Measurements from ENCODE around the gene MAN1A1. TPM values are rescaled to one million over a fixed set of nuclear protein-coding genes. Genes with fewer than 3 reads are reported as not detected.

The MAN1A1 gene
- total and polyA plus RNA-seq, 2 experiments from 2014 or later, result 2.0 to 8.7 TPM

DNA sequence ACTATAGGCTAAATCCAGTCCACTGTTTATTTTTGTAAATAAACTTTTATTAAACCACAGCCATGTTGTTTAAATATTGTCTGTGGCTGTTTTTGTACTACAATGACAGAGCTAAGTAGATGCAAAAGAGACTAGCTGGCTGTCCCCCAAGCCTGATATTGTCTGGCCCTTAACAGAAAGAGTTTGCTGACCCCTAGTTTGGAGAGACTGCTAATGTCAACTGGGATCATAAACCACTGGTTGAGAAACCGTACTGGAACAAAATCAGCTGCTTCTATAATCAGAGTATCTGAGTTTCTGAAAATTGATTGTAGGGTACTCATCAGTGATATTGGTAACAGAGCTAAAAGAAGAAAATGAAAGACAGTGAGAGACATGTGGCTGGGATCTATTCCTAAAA is 168.5 kb downstream of the MAN1A1 start (continued):
- TF ChIP-seq, protein P1, sequence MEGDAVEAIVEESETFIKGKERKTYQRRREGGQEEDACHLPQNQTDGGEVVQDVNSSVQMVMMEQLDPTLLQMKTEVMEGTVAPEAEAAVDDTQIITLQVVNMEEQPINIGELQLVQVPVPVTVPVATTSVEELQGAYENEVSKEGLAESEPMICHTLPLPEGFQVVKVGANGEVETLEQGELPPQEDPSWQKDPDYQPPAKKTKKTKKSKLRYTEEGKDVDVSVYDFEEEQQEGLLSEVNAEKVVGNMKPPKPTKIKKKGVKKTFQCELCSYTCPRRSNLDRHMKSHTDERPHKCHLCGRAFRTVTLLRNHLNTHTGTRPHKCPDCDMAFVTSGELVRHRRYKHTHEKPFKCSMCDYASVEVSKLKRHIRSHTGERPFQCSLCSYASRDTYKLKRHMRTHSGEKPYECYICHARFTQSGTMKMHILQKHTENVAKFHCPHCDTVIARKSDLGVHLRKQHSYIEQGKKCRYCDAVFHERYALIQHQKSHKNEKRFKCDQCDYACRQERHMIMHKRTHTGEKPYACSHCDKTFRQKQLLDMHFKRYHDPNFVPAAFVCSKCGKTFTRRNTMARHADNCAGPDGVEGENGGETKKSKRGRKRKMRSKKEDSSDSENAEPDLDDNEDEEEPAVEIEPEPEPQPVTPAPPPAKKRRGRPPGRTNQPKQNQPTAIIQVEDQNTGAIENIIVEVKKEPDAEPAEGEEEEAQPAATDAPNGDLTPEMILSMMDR (conservative IDR thresholded peaks at IDR 0.05; ENCODE audit: low read depth in 2 of 2), result no peak
- no peak for TF ChIP-seq NANOG (IDR thresholded peaks at IDR 0.05; ENCODE audit: borderline replicate concordance)

GRCh38 chr6:119179842-119180241 is 169.7 kb downstream of the MAN1A1 start:
- H3K4me1 Mint-ChIP-seq, result peaks cover 3% of the 10 kb centered on the region; the same call in 2 of the 3 replicates
- Histone ChIP-seq H3K4me1 (ENCODE audit: insufficient read depth) (no peaks in the 10 kb centered on the region), H4K20me1 (replicated peaks; ENCODE audit: insufficient read depth) (no peaks in the 10 kb centered on the region), H3K4me2 (no peak overlapping the region), H2AFZ (no peak overlapping the region), H3F3A (replicated peaks; ENCODE audit: low read depth) (no peaks in the 10 kb centered on the region), H3K79me2 (replicated peaks; ENCODE audit: insufficient read depth) (no peaks in the 10 kb centered on the region), H3K4me3 (no peak overlapping the region), H3K27me3 (ENCODE audit: insufficient read depth) (no peaks in the 10 kb centered on the region), H3K36me3 (ENCODE audit: insufficient read depth) (no peaks in the 10 kb centered on the region), H3K27ac (ENCODE audit: low read depth) (no peak overlapping the region), H3K9me2 (ENCODE audit: insufficient read depth) (no peaks in the 10 kb centered on the region)
- peaks cover 2% of the 10 kb centered on the region; the same call in 1 of the 3 replicates for H3K9me3 Mint-ChIP-seq
- H3K36me3 Mint-ChIP-seq (ENCODE audit: low read depth), result no peaks in the 10 kb centered on the region; the same call in 2 of the 3 replicates
- TF ChIP-seq NANOG (IDR thresholded peaks at IDR 0.05; ENCODE audit: borderline replicate concordance) (no peak), EZH2phosphoT487 (IDR thresholded peaks at IDR 0.05; ENCODE audit: unreplicated experiment) (no peak), CREB1 (CRISPR knock-in tag; IDR thresholded peaks at IDR 0.05; ENCODE audit: low read depth) (no peak), ETS1 (IDR thresholded peaks at IDR 0.05) (no peak)
- no peak overlapping the region for H3K4me3 Mint-ChIP-seq
- no peaks in the 10 kb centered on the region for H3K27me3 Mint-ChIP-seq (ENCODE audit: insufficient read depth, low read depth, poor library complexity)
- H3K27ac Mint-ChIP-seq, result no peak overlapping the region
- no peak for ATAC-seq
- DNase-seq (ENCODE audit: low spot score), result no peak

GRCh38 chr6:119179062-119179461 is 170.5 kb downstream of the MAN1A1 start:
- H3K4me2 ChIP-seq, result no peak overlapping the region
- H2AFZ ChIP-seq, result no peak overlapping the region
- Mint-ChIP-seq H3K27ac (no peak overlapping the region), H3K4me1 (peaks cover 3% of the 10 kb centered on the region; the same call in 2 of the 3 replicates), H3K27me3 (ENCODE audit: insufficient read depth, low read depth, poor library complexity) (no peaks in the 10 kb centered on the region), H3K4me3 (no peak overlapping the region), H3K36me3 (ENCODE audit: low read depth) (no peaks in the 10 kb centered on the region), H3K9me3 (no peaks in the 10 kb centered on the region)
- no peaks in the 10 kb centered on the region for H3K79me2 ChIP-seq (replicated peaks; ENCODE audit: insufficient read depth)
- H3K4me1 ChIP-seq (ENCODE audit: insufficient read depth), result no peaks in the 10 kb centered on the region
- TF ChIP-seq ETS1 (IDR thresholded peaks at IDR 0.05), result no peak
- TF ChIP-seq EZH2phosphoT487 (IDR thresholded peaks at IDR 0.05; ENCODE audit: unreplicated experiment), result no peak
- no peak for TF ChIP-seq JUNB (IDR thresholded peaks at IDR 0.05; ENCODE audit: unreplicated experiment)
- TF ChIP-seq NANOG (IDR thresholded peaks at IDR 0.05; ENCODE audit: borderline replicate concordance), result no peak
- no peak for TF ChIP-seq ZNF331 (CRISPR knock-in tag; IDR thresholded peaks at IDR 0.05; ENCODE audit: low read depth)
- TF ChIP-seq, protein P2, sequence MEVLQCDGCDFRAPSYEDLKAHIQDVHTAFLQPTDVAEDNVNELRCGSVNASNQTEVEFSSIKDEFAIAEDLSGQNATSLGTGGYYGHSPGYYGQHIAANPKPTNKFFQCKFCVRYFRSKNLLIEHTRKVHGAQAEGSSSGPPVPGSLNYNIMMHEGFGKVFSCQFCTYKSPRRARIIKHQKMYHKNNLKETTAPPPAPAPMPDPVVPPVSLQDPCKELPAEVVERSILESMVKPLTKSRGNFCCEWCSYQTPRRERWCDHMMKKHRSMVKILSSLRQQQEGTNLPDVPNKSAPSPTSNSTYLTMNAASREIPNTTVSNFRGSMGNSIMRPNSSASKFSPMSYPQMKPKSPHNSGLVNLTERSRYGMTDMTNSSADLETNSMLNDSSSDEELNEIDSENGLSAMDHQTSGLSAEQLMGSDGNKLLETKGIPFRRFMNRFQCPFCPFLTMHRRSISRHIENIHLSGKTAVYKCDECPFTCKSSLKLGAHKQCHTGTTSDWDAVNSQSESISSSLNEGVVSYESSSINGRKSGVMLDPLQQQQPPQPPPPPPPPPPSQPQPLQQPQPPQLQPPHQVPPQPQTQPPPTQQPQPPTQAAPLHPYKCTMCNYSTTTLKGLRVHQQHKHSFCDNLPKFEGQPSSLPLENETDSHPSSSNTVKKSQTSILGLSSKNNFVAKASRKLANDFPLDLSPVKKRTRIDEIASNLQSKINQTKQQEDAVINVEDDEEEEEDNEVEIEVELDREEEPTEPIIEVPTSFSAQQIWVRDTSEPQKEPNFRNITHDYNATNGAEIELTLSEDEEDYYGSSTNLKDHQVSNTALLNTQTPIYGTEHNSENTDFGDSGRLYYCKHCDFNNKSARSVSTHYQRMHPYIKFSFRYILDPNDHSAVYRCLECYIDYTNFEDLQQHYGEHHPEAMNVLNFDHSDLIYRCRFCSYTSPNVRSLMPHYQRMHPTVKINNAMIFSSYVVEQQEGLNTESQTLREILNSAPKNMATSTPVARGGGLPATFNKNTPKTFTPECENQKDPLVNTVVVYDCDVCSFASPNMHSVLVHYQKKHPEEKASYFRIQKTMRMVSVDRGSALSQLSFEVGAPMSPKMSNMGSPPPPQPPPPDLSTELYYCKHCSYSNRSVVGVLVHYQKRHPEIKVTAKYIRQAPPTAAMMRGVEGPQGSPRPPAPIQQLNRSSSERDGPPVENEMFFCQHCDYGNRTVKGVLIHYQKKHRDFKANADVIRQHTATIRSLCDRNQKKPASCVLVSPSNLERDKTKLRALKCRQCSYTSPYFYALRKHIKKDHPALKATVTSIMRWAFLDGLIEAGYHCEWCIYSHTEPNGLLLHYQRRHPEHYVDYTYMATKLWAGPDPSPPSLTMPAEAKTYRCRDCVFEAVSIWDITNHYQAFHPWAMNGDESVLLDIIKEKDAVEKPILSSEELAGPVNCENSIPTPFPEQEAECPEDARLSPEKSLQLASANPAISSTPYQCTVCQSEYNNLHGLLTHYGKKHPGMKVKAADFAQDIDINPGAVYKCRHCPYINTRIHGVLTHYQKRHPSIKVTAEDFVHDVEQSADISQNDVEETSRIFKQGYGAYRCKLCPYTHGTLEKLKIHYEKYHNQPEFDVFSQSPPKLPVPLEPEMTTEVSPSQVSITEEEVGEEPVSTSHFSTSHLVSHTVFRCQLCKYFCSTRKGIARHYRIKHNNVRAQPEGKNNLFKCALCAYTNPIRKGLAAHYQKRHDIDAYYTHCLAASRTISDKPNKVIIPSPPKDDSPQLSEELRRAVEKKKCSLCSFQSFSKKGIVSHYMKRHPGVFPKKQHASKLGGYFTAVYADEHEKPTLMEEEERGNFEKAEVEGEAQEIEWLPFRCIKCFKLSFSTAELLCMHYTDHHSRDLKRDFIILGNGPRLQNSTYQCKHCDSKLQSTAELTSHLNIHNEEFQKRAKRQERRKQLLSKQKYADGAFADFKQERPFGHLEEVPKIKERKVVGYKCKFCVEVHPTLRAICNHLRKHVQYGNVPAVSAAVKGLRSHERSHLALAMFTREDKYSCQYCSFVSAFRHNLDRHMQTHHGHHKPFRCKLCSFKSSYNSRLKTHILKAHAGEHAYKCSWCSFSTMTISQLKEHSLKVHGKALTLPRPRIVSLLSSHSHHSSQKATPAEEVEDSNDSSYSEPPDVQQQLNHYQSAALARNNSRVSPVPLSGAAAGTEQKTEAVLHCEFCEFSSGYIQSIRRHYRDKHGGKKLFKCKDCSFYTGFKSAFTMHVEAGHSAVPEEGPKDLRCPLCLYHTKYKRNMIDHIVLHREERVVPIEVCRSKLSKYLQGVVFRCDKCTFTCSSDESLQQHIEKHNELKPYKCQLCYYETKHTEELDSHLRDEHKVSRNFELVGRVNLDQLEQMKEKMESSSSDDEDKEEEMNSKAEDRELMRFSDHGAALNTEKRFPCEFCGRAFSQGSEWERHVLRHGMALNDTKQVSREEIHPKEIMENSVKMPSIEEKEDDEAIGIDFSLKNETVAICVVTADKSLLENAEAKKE (CRISPR knock-in tag; IDR thresholded peaks at IDR 0.05), result no peak
- no peak for TF ChIP-seq EZH2 (IDR thresholded peaks at IDR 0.05; ENCODE audit: low read depth, unreplicated experiment)
- no peaks in the 10 kb centered on the region for H3F3A ChIP-seq (replicated peaks; ENCODE audit: low read depth)
- no peaks in the 10 kb centered on the region for H3K36me3 ChIP-seq (ENCODE audit: insufficient read depth)
- no peak overlapping the region for H3K4me3 ChIP-seq
- no peak for ATAC-seq
- no peak for DNase-seq (ENCODE audit: low spot score)
- H3K9me2 ChIP-seq (ENCODE audit: insufficient read depth), result no peaks in the 10 kb centered on the region
- no peaks in the 10 kb centered on the region for H3K27me3 ChIP-seq (ENCODE audit: insufficient read depth)
- no peak overlapping the region for H3K27ac ChIP-seq (ENCODE audit: low read depth)
- H4K20me1 ChIP-seq (replicated peaks; ENCODE audit: insufficient read depth), result no peaks in the 10 kb centered on the region
